Vagina (tissue), 2 donors: Measurements from ENCODE around the gene CAMK2A.

Experiments used
- POLR2A ChIP-seq, 2 donors: fragments of 450-650 bp; IDR thresholded peaks; one replicate each; pipeline ENCODE4 v1.6.1; 2017; ENCODE audit warnings: antibody characterized with exemption in 2 of 2, mild to moderate bottlenecking in 2 of 2, moderate library complexity in 2 of 2
- TF ChIP-seq, protein P1 (sequence below), 3 experiments: fragments of 450-650 bp in 2 of 3; fragments of 200-600 bp in 1 of 3; sonication (generic) in 1 of 3; IDR thresholded peaks; one replicate each; pipeline ENCODE4 v1.5.1; 2017 to 2019; ENCODE audit warnings: antibody characterized with exemption in 3 of 3, mild to moderate bottlenecking in 2 of 3, moderate library complexity in 2 of 3

DNA sequence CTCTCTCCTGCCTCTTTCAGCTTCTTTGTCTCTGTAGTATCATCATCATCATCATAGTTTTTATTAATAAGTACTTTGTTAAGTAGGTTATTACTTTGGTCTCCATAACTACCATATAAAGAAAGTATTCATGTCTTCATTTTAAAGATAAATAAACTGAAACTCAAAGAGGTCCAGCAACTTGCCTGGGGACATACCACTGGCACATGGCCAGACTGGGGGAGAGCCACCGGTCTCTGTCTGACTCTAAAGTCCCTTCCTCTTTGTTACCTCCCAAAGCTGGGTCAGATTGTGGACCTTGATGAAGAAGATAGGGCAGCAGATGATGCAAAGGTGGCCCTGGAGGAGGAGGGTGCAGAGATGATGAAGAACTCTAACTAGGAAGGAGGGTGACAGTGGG is 114.5 kb downstream of the CAMK2A start:
- TF ChIP-seq POLR2A (IDR thresholded peaks at IDR 0.05), result no peak
- TF ChIP-seq, protein P1, sequence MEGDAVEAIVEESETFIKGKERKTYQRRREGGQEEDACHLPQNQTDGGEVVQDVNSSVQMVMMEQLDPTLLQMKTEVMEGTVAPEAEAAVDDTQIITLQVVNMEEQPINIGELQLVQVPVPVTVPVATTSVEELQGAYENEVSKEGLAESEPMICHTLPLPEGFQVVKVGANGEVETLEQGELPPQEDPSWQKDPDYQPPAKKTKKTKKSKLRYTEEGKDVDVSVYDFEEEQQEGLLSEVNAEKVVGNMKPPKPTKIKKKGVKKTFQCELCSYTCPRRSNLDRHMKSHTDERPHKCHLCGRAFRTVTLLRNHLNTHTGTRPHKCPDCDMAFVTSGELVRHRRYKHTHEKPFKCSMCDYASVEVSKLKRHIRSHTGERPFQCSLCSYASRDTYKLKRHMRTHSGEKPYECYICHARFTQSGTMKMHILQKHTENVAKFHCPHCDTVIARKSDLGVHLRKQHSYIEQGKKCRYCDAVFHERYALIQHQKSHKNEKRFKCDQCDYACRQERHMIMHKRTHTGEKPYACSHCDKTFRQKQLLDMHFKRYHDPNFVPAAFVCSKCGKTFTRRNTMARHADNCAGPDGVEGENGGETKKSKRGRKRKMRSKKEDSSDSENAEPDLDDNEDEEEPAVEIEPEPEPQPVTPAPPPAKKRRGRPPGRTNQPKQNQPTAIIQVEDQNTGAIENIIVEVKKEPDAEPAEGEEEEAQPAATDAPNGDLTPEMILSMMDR (IDR thresholded peaks at IDR 0.05), result no peak
